Measurements from ENCODE around the gene SCN1A. TPM values are rescaled to one million over a fixed set of nuclear protein-coding genes. Genes with fewer than 3 reads are reported as not detected.

The SCN1A gene
- total RNA-seq, 1 donor from 2014 or later: 0.03 TPM

DNA sequence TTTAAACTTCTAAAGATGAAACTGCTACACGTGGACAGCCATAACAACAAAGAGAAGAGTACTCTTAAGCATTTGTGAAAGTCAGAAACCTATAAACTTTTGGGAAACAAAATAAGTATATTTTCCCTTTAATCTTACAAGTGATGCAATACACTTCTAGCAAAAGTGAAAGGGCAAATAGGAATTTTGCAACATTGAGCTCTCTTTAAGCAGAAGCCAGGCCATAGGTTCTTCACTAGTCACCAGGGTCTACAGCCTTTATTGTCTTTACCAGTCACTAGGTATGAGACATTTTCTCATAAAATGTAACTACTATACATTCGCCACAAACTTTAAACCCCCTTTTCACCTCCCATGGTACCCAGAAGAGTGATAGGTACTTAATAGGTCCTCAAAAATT lies 37.5 kb downstream of the SCN1A start:
- intact Hi-C loops (cut with DNase I): no loop called here
- DNase-seq (ENCODE audit: low spot score): no peak

DNA sequence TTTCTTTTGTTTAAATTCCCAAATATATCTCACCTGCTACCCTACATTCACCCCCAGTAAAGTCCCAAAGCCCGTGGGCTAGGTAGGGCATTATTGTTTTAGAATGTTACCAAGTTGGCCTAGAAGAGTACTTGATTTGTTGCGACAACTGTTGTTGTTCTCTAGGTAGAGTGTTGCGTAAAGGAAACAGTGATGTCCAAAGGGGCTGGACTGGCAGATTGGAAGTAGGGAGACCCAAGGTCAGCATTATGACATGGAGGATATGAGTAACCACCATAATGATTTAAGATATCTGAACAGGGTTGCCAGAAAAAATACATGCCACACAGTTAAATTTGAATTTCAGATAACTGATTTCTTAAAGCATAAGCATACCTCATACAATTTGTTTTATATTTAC lies 39.2 kb downstream of the SCN1A start:
- intact Hi-C loops (cut with DNase I): no loop called here

DNA sequence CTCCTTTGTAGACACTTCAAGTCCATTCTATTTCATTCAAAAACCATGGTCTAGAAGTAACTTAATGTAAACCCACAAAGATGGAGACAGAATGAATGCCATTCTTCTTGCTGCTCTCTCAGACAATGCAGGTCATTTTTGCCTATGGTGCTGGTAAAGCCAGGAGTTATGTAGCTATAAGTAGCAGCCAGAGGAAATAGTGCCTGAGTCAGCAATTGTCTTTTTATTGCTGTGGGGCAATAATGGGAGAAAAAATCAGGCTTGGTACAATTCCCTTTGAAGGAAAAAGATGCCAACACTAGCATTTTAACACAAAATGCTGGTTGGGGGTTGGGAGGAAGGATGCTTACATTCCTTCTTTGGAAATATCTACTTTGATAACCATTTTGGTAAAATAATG lies 43.5 kb downstream of the SCN1A start:
- no peak for DNase-seq (ENCODE audit: low spot score)
- intact Hi-C loops (cut with DNase I): no loop called here

More for the DNA sequence above, 39.2 kb downstream of the SCN1A start:
- no peak for DNase-seq (ENCODE audit: low spot score)

DNA sequence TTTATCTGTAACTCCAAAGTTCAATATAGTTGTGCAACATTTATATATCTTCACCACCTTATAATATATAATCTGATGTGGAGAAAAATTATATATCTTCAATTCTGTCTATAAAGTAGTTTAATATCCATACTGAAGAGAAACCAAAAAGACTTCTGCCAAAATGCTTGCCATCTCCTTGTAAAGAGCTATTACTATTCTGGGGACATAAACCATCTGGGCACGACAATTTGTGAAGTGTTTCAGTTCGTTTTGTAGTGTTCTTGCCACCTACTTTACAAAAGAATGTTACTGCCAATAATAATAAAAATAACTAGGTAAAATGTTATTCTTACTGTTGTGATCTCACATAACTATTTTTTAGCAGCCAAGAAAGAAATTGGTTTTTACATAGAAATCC lies 45.1 kb downstream of the SCN1A start:
- no peak for DNase-seq (ENCODE audit: low spot score)
- intact Hi-C loops (cut with DNase I): no loop called here

DNA sequence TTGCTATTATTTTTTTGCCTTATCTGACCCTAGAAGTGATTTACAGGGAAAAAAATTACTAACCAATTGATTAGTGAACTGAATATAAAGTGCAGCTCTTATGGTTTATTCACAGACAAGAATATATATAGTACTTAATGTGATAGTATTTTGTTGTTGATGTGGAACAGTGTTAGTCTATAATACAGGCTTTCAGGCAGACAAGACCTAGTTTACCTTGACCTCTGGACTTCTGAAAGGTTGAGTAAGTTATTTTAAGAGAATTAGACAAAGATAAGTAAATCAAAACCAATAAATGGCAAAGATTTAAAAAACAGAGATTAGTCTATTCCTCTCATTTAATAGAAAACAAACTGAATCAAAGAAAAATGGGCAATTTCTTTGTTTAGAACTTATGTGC lies 46.0 kb downstream of the SCN1A start:
- intact Hi-C loops (cut with DNase I): no loop called here
- no peak for DNase-seq (ENCODE audit: low spot score)

DNA sequence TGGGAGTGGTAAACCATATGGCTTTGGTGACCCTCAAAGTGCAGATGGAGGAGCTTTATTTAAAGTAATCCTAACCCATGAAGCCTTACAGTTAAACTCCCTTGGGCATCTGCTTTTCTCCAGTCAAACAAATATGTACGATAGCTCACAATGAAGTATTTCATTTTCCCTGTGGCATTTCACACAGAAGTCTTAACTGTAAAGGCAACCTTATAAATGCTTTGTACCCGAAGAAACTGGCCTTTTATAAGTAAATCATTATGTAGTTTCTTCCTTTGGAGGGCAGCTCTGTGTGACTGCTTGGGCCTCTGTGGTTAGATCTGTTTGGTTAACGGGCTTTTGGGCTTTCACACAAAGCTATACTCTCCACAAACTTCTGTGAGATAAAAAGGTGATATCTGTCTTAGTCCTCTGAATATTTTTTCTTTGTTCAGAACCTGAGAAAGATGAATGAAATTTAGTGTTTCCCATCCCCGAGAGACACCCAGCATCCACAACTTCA lies 46.6 kb downstream of the SCN1A start:
- DNase-seq (ENCODE audit: low spot score): no peak
- intact Hi-C loops (cut with DNase I): no loop called here

DNA sequence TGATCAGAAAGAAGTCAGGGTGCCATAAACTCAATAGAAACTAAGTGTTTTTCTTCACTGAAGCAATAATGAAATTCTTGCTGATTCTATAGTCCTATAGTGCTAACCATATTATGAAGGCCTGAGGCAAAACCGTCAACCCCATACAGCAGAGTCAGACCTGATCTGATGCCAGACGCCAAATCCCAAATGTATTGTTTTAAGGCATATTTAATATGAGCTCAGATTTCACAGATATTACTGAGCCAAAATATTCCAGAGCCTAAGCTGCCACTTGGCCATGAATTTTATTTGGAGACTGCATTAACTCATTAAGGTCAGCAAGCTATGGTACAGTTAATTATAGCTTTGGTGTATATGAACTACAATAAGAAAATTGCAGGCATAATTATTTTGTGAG lies 53.4 kb downstream of the SCN1A start:
- DNase-seq (ENCODE audit: low spot score): no peak
- intact Hi-C loops (cut with DNase I): no loop called here

DNA sequence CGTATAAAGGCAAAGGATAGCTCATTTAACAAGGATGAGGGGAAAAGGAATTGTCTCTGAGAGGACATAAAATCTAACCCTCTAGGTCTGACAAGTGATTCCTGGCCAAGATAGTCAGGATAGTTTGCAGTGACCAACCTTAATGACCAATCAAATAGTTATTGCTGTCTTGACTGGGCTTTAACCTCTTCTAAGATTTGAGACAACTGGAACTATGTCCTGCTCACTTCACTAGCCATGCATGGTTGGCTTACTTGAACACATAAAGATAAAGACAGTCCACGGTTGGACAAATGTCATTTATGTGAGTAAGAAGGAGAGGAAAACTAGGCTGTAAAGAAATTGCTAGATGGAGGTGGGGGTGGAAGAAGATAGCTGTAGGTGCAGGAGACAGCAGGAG lies 53.8 kb downstream of the SCN1A start:
- intact Hi-C loops (cut with DNase I): no loop called here
- no peak for DNase-seq (ENCODE audit: low spot score)

DNA sequence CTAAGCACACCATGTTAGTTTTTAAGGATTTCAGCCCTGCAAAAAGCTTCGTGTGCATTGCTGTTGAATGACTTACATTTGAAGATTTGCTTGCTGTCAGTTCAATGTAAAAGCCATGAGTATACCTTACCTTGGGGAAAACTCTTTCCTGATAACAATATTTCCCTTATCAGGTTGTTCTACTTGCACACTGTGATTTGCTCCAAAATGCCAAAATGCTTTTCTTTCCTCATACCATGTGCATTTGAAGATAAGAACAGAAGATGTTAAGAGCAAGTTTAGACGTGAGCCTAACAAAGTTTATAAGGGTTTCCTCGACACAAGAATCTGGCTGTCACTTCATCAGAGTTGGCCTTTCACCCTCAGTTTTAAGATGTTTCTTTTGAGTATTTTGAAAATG lies 57.6 kb downstream of the SCN1A start:
- DNase-seq (ENCODE audit: low spot score): no peak
- intact Hi-C loops (cut with DNase I): no loop called here

DNA sequence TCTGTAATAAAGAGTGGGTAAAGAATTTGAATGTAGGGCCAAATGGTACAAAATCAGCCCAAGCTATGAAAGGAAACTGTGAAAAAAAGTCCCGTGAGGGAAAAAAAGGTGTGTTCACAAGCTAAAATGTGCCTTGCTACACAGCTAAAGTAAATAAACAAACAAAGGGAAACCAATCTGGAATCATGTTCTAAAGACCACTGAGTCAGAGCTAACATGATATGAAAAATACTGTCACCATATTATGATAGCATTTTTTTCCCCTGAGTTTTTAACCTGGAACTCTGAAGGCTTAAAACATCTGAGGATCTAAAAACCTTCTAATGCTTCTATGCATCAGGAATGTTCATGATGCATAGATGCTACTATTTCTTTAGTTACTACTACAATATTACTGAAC lies 58.8 kb downstream of the SCN1A start:
- intact Hi-C loops (cut with DNase I): no loop called here
- DNase-seq (ENCODE audit: low spot score): no peak

DNA sequence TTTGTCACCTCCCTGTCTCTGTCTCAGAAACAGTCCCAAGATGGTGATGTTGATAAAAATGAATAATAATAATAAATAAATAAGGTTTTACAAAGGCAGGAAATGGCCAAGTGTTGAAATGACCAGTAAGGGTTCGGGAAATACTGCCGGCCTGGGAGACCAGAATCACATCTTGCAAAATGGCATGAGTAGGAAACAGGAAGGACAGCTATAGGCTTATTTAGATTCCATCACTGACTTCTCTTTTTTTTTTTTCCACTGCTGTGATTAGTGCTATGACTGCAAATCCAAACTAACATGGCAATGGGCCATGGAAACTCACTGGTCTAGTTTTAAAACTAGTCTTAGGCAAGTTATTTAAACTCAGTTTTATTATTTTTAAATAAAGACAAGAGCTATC lies 60.6 kb downstream of the SCN1A start:
- DNase-seq (ENCODE audit: low spot score): no peak
- intact Hi-C loops (cut with DNase I): no loop called here

DNA sequence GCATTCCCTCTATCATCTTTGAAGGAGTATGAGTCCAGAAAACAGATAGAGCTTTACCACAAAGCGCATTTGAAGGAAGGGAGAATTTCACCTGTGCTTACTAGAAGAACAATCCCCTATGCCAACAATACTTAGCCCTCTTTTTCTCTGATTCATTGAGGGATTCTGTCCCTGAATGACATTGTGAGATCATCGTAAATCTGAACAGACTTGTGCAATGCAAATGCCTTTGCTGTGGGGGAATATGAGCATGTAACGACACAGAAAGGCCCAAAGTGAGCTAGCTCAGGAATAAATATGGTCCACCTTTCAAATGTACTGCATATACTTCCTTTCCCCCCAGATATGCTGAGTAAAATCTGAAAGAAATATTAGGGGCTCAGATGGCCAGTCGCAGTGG lies 67.6 kb downstream of the SCN1A start:
- intact Hi-C loops (cut with DNase I): no loop called here

DNA sequence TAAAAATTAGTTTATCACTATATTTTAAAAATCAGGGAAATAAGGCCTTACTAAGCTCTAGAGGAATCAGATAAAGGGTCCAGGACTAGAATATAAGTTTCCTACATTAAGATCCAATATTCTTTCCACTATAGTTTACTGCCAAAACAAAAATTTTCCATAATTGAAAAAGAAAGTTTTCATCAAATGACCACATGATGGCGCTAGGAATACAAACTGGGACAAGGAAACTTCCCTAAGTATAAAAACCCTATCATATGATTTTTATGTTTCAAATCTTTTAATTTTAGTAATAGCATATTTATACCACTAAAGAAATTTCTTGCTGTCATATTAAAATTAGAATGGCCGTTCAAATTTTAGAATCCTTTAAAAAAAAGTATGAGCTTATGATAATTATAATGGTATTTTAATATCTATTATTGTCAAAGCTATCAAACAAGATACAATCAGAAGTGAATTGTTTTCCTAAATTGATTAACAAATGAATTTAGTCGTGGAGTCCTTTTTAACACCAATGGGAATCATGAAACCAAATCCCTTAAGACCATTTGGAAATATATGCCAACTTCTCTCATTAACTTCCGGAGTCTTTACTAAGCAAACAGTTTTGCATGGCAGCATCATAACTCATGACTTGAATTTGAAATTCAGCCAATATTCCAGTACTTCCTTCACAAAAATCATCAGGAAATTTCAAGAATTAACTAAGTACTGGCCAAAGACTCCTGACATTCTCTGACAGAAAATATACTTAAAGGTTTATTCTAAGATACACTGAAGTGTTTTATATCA lies 70.3 kb downstream of the SCN1A start:
- no peak for DNase-seq (ENCODE audit: low spot score)
- intact Hi-C loops (cut with DNase I): loop anchor here (5.0 kb wide), 1 partner anchor 70 kb away; the partner anchor contains the start of gene SCN1A

More for the DNA sequence above, 67.6 kb downstream of the SCN1A start:
- no peak for DNase-seq (ENCODE audit: low spot score)

DNA sequence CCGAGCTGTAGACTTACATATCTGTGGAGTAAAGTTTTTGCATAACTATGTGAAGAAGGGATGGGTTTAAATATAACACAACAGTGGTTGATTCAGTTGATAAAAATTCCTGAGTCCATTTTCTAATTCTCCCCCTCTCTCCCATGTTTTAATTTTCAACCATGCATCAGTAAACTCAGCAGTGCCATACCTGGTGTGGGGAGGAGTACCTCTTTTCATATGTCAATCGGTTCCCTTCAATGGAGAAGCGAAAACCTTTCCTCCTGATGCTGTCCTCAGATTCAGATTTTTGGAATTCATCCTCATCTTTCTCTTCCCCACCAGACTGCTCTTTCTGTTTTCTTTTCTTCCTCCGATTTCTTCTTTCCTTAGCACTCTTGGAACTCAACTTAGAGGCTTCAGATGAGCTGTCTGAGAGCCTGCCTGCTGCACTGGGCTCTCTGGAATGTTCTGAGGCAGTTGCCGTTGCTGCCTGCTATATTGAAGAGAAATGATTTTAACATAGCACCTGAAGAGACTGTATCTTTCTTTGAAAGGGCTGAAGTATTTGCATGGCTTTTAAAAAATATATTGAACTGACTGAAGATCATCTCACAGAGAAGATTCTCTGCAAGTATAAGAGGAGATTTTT lies 82.9 kb downstream of the SCN1A start:
- intact Hi-C loops (cut with DNase I): no loop called here
- no peak for DNase-seq (ENCODE audit: low spot score)

DNA sequence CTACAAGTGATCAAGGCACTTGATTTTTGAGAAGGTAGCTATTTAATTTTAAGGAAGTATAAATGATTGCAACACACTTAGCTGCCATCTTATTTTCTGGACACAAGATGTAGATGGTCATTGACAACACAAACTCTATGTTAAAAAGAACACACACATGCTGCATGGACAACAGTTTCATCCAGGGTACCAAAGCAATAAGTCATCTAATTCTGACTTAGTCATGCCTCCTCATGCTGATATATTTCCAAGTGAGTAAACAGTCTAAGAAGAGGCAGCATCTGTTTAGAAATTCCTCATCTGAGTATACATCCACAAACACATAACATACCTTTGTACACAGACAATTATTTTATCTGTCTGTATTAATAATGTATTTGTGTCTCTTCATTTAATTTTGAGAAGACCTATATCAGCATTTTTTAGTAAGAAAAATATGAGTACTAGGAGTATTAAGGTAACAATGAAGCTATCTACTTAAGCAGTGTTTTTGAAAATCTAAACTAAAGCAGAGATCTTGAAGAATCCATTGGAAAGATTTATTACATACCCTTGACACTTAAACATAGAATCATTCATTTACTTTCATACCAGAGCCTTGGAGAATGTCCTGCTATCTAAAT lies 84.9 kb downstream of the SCN1A start:
- intact Hi-C loops (cut with DNase I): no loop called here

DNA sequence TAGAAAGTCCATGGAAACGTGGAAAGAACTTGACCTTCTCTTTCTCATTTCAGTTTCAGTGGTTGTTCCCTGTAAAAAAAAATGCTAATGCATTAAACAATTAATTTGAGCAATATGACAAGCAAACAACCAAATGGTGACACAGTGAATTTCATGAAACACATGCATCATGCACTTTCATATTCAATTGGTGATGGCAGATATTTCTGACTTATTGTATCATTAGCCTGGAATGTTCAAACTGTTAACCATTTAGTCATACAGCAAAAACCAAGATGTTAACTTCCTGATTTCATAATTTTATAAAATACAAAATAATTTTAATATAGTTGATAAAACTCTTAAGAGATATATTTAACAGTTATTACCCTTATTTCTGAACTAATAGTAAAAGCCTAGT lies 85.5 kb downstream of the SCN1A start:
- intact Hi-C loops (cut with DNase I): no loop called here
- DNase-seq (ENCODE audit: low spot score): no peak

More for the DNA sequence above, 84.9 kb downstream of the SCN1A start:
- DNase-seq (ENCODE audit: low spot score): no peak

DNA sequence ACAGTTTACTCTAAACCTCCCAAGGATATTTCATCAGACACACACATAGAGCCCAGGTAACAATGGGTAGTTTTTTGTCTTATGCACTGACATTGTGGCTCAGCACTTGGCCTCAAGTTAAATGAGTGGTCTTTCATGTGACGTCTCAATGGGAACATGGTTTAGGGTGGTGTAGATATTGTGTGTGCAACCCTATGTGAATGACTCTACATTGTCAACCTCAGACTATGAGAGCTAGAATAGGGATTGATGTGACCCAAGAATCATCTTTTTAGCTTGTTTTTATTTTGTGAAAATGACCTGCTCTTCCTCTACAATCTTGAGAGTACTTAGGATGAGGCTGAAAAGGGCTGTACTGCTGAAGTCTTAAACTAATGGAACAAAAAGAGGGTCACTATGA lies 86.2 kb downstream of the SCN1A start:
- no peak for DNase-seq (ENCODE audit: low spot score)
- intact Hi-C loops (cut with DNase I): no loop called here

DNA sequence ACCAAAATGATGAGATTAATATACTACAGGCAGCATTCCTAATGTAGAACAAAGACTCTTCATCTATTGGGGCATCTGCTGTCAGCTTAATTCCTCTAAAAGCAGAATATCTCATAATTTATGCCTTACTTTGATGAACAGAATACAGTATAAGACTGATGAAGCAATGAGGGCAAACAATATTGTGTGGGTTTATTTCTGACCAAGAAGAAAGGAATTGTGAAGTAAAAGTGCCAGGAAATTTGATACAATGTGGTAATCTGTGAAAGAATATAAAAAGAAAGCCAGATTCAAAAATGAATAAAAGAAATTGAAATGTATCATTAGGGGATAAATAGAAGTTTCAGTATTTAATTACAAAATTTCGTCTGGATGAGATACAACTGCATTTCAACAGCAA lies 95.5 kb downstream of the SCN1A start:
- no peak for DNase-seq (ENCODE audit: low spot score)
- intact Hi-C loops (cut with DNase I): no loop called here

DNA sequence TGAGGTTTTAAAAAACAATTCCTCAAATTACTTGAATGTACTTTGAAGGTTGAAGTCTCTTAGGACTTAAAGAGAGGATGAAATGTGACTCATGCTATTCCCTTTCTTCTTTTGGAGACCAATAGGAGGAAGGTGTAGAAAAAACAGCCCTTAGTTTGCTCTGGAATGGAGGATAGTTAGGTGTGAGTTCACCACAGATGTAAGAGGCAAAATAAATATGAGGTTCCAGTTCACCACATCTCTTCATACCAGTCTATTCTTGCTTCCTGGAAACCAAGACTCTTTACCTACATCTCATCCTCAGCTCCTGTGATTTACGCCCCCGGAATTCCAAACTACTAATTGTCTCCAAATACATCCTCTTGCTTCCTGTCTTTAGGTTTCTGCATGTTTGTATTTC lies 96.8 kb downstream of the SCN1A start:
- intact Hi-C loops (cut with DNase I): no loop called here
- no peak for DNase-seq (ENCODE audit: low spot score)

DNA sequence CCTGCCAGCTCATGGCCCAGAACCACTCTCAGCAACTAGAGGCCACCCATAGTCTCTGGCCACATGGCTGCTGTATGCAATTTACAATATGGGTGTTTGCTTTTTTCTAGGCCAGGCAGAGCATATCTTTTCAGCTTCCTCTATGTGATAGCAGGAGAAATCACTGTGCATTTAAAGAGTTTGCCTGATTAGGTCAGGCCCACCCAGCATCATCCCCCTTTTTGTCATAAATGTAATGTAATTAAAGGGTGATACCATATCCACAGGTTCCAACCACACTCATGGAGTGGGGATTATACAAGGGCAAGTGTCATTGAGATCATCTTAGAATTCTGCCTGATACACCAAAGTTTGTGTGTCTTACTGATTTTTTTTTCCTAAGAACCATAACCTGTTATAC lies 102.5 kb downstream of the SCN1A start:
- no peak for DNase-seq (ENCODE audit: low spot score)
- intact Hi-C loops (cut with DNase I): no loop called here

DNA sequence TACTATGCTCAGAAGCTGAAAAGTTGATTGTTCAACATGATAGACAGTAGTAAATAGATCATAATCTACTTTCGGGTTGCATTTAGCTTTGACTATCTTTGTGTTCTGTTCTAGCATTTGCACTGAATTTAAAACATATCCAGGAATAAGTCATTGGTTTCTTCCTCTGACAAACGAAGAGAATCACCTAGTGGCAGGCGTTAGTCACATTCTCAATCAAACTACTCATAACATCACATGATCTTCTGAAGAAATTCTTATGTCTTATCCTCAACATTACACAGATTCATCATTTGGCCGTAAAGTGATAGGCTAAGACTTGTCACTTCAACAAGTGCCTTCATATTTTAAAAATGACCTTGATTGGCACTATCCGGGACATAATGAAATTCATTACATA lies 110.6 kb downstream of the SCN1A start:
- intact Hi-C loops (cut with DNase I): no loop called here
- DNase-seq (ENCODE audit: low spot score): no peak

Measured in cardiac septum (tissue), 1 donor.